Type B pancreatic cell (in vitro differentiated cells): Measurements from ENCODE around the gene CXADR. TPM values are rescaled to one million over a fixed set of nuclear protein-coding genes. Genes with fewer than 3 reads are reported as not detected.

Experiments
- DNase-seq: peaks from one replicate; pipeline ENCODE4 v3.0.0; 2021; ENCODE audit warnings: mixed read lengths; ENCODE audit not compliant: unreplicated experiment; ENCODE audit errors: extremely low spot score
- H3K27ac Mint-ChIP-seq: 2 replicates; pipeline ENCODE4 v1.8.0; 2021; ENCODE audit warnings: mild to moderate bottlenecking, mixed read lengths
- H3K27me3 Mint-ChIP-seq: 2 replicates; pipeline ENCODE4 v1.8.0; 2021; ENCODE audit warnings: mixed read lengths
- H3K36me3 Mint-ChIP-seq: 2 replicates; pipeline ENCODE4 v1.8.0; 2021; ENCODE audit warnings: mixed read lengths
- H3K4me1 Mint-ChIP-seq: one replicate; pipeline ENCODE4 v1.8.0; 2021; ENCODE audit warnings: mixed read lengths; ENCODE audit not compliant: unreplicated experiment
- H3K4me3 Mint-ChIP-seq: 2 replicates; pipeline ENCODE4 v1.8.0; 2021; ENCODE audit warnings: mild to moderate bottlenecking, mixed read lengths
- H3K9me3 Mint-ChIP-seq: 2 replicates; pipeline ENCODE4 v1.8.0; 2021; ENCODE audit warnings: mixed read lengths
- total RNA-seq: library from RNA; stranded (reverse); gene quantifications from 2 replicates; pipeline ENCODE4 v1.2.1, GENCODE V29; 2021; ENCODE audit warnings: low replicate concordance
- TF ChIP-seq, protein P1 (sequence below): fragments of 200-600 bp; sonication (generic); conservative IDR thresholded peaks from 2 replicates; pipeline ENCODE4 v1.5.0; 2021; ENCODE audit warnings: antibody characterized with exemption, mild to moderate bottlenecking

Gene CXADR
- total RNA-seq, 1 donor from 2014 or later = 47.3 TPM

DNA sequence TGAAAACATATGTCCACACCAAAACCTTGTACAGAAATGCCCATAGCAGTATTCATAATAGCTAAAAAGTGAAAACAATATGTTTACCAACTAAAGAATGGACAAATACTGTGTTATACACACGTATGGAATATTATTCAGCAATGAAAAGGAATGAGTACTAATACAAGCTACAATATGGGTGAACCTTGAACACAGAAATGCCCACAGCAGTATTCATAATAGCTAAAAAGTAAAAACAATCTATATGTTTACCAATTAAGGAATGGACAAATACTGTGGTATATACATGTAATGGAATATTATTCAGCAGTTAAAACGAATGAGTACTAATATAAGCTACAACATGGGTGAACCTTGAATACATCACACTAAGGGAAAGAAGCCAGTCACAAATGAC lies 96.8 kb downstream of the CXADR start:
- Mint-ChIP-seq H3K4me3 (peak overlapping the region; percentile 95), H3K4me1 (peaks cover 17% of the 10 kb centered on the region), H3K27me3 (no peaks in the 10 kb centered on the region), H3K36me3 (peaks cover 34% of the 10 kb centered on the region), H3K9me3 (no peaks in the 10 kb centered on the region), H3K27ac (no peak overlapping the region)
- TF ChIP-seq, protein P1, sequence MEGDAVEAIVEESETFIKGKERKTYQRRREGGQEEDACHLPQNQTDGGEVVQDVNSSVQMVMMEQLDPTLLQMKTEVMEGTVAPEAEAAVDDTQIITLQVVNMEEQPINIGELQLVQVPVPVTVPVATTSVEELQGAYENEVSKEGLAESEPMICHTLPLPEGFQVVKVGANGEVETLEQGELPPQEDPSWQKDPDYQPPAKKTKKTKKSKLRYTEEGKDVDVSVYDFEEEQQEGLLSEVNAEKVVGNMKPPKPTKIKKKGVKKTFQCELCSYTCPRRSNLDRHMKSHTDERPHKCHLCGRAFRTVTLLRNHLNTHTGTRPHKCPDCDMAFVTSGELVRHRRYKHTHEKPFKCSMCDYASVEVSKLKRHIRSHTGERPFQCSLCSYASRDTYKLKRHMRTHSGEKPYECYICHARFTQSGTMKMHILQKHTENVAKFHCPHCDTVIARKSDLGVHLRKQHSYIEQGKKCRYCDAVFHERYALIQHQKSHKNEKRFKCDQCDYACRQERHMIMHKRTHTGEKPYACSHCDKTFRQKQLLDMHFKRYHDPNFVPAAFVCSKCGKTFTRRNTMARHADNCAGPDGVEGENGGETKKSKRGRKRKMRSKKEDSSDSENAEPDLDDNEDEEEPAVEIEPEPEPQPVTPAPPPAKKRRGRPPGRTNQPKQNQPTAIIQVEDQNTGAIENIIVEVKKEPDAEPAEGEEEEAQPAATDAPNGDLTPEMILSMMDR = no peak
- no peak for DNase-seq

DNA sequence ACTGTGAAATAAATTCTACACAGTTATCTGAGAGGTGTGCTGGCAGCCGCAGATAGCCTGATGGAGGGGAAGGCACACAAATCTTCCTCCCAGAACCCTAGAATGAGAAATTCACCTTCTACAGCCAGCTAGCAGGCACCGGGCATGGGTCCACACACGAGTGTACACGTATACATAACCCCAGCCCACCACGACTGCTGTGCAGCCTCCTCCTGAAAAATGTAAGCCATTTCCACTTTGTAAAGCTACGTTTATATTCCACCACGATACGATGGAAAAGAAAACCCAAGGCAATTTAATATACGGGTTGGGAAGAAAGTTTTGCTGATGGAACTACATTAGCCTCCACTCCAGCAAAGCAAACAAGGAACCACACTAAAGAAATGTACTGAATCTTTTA lies 98.1 kb downstream of the CXADR start:
- Mint-ChIP-seq H3K4me3 (peak overlapping the region; percentile 95), H3K27ac (peak overlapping the region; percentile 96), H3K9me3 (no peaks in the 10 kb centered on the region), H3K4me1 (peaks cover 17% of the 10 kb centered on the region), H3K36me3 (peaks cover 27% of the 10 kb centered on the region), H3K27me3 (no peaks in the 10 kb centered on the region)
- DNase-seq = no peak
- TF ChIP-seq, protein P1 = no peak

DNA sequence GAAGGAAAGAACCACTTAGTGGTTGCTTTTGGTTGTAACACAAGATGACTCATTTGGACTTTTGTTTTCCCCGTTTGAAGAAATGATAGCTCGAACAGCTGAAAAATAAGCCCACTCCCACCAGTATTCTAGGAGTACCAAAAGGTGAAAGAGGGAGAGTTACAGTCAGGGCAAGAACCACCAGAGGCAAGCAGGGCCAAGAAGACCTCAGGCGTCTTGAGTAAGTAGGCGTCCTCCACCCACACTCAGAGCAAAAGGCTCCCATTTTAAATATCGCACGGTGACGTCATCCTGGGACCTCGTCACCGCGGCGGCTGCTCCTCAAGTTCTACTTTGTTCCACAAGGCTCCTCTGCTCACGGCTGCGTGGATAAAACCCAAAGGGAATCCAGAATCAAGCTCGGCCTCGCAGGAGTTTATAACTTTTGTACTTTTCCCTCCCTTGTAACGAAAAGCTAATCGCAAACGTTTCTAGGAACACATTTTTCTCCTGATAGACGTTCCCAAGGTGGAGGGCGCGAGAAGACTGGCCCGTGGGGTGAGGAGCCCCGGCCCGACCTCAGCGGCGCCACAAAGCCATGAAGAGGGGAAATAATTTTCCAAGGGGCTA lies 98.7 kb downstream of the CXADR start:
- TF ChIP-seq, protein P1 = no peak
- DNase-seq = peak; percentile 79

DNA sequence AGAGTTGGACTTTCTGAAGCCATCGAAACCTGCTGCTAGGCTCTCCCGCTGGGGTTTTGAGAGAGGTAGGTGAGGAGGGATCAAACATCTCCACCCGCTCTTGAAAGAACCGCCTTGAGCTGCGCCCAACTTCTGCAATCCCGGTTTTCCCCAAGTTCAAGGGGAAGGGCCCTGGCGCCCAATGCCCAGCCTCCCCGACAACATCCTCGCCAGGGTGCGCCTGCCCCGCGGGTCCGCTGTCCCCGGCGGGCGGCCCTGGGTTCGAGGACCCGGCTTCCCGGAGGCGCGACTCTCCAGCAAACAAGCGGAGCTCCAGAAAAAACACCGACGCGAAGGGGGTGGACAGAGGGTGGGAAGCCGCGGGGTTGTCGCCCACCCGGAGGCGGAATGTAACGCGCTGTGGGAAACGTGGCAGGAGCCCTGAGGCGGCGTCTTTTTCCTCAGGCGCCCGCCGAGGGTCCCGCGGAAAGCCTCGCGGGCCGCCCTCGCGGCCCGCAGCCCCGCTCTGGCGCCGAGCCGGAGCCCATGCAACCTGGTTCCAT lies 99.3 kb downstream of the CXADR start:
- H3K4me1 Mint-ChIP-seq = peaks cover 17% of the 10 kb centered on the region
- peaks cover 26% of the 10 kb centered on the region for H3K36me3 Mint-ChIP-seq
- no peaks in the 10 kb centered on the region for H3K27me3 Mint-ChIP-seq
- peak overlapping the region; percentile 96 for H3K27ac Mint-ChIP-seq
- no peak for DNase-seq
- no peaks in the 10 kb centered on the region for H3K9me3 Mint-ChIP-seq
- H3K4me3 Mint-ChIP-seq = peak overlapping the region; percentile 95
- TF ChIP-seq, protein P1 = no peak

More for the DNA sequence above, 98.7 kb downstream of the CXADR start:
- peak overlapping the region; percentile 95 for H3K4me3 Mint-ChIP-seq
- H3K9me3 Mint-ChIP-seq = no peaks in the 10 kb centered on the region
- no peaks in the 10 kb centered on the region for H3K27me3 Mint-ChIP-seq
- H3K4me1 Mint-ChIP-seq = peaks cover 17% of the 10 kb centered on the region
- H3K27ac Mint-ChIP-seq = peak overlapping the region; percentile 96
- peaks cover 27% of the 10 kb centered on the region for H3K36me3 Mint-ChIP-seq

DNA sequence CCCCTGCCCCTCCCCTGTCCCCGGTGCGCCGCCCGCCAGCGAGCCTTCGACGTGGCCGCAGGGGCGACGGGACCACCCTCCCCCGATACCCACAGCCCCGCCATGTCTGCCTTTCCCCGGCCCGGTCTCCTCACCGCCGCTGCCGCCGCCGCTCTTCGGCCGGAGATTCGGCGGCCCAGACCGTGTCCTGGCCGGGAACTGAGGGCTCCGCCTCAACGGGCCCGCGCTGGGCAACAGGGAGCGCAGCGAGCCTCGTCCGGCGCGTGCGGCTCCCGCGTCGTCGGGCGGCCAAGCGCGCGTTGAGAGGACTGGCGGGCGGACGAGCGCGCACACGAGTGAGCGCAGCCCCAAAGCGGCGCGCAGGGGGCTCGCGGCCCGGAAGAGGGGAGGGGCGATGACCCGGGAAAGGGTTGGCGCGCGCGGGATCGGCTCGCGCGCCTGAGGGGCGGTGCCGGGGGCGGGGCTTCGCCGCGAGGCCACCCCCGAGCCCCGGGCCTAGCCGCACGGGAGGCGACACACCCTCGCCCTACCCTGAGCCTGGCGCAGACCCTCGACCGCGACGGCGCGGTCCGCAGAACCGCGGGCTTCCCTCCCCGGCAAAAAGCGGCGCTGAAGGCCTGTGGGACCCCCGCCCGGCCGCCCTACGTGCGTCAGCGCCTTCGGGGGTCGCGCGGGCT lies 99.9 kb downstream of the CXADR start, which contains the start of gene BTG3:
TSS of gene BTG3 (minus strand) at position 337 of the 677 bp plus-strand sequence. CDS start 3,757 bp downstream, outside the sequence.
- Mint-ChIP-seq H3K4me1 (peaks cover 16% of the 10 kb centered on the region), H3K27me3 (no peaks in the 10 kb centered on the region), H3K9me3 (no peaks in the 10 kb centered on the region), H3K36me3 (peaks cover 20% of the 10 kb centered on the region), H3K27ac (peak within 1 kb of the TSS; percentile 96), H3K4me3 (peak within 1 kb of the TSS; percentile 95)
- peak; percentile 87 for DNase-seq
- TF ChIP-seq, protein P1 = no peak
